Measurements from ENCODE around the gene FAM131B.

FAM131B gene

DNA sequence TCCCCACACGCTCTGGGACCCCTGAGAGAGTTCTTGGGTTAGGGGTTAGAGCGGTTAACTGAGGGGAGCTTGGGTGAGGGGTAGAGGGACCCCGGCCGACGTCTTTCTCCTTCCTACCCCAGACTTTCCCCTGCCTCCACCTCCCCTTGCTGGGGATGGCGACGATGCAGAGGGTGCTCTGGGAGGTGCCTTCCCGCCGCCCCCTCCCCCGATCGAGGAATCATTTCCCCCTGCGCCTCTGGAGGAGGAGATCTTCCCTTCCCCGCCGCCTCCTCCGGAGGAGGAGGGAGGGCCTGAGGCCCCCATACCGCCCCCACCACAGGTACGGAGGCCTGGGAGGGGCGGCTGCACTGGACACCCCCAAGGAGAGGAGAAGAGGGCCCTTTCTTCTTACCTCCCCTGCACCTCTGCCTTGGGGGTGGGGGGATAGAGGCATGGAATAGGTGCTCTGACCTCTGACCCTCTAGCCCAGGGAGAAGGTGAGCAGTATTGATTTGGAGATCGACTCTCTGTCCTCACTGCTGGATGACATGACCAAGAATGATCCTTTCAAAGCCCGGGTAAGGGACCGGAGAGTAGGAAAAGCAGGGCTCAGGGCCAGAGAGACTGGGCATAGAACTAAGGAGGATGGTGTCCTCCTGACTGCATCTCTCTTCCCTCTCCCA, 19.7 kb upstream of the FAM131B start:
- no peak for DNase-seq

DNA sequence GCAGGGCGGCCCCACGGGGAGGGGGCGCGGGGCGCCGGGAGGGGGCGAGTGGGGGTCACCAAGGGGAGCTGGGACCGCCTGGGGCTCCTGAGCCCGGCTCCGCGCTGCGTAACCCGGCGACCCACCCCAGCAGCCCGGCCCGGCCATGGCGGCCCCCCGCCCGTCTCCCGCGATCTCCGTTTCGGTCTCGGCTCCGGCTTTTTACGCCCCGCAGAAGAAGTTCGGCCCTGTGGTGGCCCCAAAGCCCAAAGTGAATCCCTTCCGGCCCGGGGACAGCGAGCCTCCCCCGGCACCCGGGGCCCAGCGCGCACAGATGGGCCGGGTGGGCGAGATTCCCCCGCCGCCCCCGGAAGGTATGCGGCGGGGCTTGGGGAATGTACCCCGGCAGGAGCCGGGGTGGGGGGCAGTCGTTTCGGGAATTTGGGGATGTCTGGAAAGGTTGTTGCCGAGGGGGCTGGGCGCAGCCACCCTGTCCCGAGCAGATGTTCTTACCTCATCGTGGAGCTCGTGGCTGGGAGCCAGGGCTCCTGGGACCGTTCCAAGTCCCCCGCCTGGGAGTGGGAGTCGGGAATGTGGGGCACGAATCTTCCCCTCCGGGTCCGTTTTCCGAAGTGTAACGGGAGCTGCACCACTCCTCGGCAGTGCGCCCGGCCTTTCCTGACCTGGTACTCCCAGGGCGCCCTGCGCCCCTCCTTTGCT, 19.1 kb upstream of the FAM131B start:
- DNase-seq = no peak

DNA sequence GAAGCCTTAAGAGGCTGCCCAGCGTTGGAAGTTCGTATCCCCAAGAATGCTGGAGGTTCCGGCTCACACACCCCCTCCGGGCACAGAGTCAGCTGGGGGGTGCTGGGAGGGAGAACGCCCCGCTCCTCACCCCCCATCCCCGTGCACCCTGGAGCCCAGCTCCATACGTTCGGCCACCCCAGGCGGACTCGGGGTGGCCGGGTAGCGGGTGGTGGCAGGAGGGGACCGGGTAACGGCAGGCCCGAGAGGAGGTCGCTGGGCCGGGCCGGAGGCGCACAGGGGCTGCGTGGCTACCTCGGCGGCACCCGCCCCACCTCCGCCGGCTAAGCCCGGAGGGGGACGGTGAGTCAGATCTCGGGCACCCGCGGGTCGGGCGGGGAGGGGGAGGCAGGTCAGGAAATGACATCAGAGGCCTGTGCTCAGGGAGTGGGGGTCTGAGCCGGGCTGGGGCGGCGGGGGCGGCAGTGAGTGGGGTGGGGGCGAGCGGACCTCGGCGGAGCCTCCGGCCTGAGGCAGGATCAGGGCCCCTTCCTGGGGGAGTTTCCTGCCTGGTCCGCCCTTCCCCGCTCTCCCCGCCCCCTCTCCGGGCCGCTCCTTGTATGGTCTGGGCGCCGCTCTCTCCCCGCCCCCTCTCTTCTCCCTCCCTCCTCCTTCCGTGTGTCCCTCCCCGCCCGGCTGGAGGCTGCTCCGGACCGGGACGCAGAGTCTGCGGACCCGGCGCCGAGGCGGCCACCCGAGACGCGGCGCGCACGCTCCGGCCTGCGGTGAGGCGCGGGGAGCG, 18.3 kb upstream of the FAM131B start, which contains the start of gene ZYX:
Gene ZYX (plus strand): TSS at position 700 of the 781 bp plus-strand sequence. CDS start 227 bp downstream, outside the sequence.
- peak; percentile 89 for DNase-seq

DNA sequence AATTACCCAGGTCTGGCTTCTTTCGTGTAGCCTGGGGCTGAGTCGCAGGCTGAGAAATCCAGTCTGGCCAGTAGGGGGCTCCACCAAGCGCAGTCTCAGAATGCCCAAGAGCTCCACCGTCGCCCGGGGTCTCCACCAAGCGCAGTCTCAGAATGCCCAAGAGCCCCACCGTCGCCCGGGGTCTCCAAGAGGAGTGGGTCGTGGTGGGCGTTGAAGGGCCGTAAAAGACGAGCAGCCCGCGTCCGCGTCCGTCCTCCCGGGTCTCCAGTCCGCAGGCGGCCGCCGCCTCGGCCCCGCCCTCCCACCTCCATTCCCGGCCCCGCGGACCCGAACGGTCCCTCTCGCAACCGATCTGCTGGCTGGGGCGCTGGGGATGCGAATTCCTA, 17.7 kb upstream of the FAM131B start:
- peak; percentile 90 for DNase-seq

DNA sequence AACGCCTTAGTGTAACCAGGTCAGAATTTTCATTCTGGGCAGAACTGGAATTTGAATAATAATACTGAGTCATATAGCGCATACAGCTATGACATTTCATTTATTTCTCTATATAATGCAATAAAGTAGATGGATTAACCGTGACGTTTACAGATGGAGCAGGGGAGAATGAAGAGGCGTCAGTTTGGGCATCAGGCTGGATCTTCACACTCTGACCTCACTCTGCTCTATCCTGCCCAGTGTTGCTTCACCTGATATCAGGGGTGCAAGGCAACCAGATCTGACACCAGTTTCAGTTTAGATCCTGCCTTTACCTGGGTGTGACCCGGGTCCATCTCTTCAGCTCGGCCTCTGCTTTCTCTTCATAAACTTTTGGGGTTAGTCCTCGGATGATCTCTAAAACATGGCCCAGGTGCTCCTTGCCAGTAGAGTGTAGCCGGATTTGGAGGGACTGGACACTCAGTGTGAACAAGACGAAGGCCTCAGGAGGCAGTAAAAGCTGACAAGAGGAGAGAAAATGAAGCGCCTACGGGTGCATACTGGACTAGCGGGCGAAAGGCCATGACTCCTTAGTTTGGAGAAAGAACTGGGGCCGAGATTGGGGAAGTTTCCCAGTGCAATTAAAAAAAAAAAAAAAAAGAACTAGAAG, 17.2 kb upstream of the FAM131B start:
- peak; percentile 30 for DNase-seq

DNA sequence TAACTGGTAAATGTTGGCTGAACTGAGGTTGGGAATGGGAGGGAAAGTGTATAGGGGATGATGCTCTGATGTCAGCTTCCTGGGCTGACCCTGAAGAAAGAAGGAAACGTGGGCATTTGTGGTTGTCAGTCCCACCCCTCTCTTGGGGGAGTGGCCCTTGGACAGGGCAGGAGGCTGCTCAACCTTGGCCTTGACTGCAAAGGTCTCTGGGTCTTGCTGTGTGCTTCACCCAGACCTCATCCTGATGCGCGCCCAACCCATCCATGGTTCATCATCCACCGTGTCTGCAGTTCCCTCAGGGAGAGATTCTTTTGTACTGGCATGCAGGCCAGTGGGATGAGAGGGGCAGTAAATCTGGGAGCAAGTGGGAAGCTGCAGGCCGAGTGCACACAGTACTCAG, 13.9 kb upstream of the FAM131B start:
- DNase-seq = no peak

DNA sequence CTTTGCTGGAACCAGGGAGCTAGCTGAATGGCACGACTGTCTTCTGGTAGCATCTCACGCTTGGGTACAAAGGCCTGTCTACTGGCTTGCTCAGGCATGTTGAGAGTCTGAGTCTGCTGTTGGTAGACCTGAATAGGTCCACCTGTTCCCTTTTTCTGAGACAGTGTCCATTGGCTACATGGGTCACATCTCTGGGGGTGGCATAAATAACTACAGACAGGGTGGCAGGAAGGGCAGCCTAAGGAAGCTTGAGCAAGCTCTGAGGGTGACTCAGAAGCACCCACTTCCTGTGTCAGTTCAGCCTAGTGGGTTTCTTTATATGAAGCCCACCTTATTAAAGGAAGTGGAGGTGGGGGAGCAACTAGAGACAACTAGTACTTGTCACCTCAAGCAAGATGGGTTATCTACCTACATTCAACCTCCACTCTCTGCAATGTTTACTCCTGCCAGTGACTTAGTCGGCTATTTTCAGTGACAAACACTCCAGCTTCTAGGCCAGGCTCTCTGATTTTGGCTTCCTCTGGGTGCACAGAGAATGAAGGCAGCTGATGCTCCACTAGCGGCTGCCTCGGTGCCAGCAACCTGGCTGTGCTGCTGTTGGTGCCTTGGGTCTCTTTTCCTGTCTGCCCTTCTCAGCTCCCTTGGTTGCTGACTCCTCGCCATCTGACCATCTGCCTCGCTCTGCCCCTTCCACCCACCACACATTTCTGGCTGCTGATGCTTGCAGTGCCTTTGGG, 13.0 kb upstream of the FAM131B start:
- peak; percentile 66 for DNase-seq

DNA sequence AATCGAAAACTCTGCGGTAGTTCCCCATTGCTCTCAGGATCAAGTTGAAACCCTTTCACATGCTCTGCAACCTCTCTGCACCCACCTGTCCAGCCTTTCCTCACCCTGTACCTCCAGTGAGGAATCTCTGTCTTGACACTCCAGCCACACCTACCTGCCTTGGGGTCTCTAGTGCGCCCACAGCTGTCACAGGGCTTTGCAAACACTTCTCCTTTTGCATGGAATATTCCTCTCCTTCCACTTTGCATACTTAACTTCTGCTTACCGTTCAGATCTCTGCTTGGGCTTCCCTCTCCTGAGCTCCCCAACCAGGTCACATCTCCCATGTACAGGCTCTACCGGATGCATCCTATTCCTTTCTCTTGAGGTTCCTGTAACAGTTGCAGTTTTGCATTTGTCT, 12.0 kb upstream of the FAM131B start:
- DNase-seq = no peak

DNA sequence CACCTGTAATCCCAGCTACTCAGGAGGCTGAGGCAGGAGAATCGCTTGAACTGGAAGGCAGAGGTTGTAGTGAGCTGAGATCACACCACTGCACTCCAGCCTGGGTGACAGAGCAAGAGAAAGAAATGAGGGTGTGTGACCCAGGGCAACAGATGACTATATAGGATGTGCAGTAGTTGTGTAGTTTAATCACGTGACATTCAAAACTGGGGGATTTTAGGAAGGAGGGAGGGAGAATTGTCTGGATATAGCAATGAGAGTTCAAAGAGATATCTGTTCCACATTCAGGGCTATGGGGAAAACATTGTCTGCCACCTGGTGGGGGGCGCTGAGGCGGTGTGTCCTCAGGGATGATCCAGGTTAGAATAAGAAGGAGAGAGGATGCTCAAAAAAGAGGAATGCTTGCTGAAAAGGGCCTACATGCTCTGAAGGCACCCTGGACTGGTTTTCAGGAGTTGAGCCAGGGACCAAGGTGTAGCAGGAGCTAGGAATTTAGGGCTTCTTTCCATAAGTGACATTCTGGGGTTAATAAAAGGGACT, 10.8 kb upstream of the FAM131B start:
- DNase-seq = no peak

DNA sequence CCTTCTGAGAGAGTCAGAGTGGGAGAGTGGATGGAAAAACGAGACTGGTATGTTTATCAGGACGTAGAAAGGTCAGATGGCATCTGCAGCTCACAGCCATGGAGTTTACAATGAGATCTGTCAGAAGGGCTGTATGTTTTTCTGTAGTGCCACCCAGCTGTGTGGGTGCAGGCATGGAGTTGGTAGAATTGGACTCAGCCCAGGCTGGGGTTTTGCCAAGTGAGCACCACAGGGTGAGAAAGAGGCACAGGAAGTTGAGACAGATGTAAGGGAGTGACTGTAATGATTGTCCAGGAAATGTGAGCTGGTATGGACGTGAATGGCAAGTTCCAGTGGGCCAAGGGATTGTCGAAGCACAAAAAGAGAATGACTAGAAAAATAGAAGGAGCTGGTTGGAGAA, 9.6 kb upstream of the FAM131B start:
- peak; percentile 56 for DNase-seq

DNA sequence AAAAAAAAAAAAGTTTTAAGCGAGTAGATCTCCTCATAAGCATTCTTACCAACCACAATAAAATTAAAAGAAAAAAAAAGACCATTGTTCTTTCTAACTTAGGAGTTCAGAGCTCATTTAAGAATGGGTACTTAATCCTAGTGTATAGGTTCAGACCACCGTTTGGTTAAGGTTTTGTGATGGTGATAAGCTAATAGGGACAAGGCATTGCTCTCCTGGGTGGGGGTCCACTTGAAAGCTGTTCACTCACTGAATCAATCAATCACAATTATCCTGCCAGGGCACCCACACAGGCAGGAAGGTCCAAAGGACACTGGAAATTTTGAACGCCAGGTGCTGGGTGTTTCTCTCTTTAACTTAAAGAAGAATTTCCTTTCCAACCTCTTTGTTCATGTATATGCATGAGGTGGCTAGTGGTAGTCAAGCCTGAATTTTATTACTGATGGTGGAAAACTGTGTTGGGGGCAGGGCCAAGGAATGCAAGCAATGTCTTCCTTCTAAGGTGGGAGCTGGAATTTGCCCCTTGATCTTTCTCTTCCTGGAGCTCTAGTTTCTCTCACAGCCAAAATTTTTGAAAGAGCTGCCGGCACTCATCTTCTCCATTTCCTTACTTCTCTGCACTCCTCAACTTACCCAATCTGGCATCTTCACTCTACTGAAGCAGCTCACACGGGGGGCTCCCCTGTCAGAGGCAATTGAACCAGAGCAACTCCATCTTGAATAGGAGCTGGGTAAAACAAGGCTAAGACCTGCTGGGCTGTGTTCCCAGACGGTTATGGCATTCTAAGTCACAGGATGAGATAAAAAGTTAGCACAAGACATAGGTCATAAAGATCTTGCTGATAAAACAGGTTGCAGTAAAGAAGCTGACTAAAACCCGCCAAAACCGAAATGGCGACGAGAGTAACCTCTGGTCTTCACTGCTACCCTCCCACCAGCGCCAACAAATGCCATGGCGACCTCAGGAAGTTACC, 7.5 kb upstream of the FAM131B start:
- DNase-seq = no peak

DNA sequence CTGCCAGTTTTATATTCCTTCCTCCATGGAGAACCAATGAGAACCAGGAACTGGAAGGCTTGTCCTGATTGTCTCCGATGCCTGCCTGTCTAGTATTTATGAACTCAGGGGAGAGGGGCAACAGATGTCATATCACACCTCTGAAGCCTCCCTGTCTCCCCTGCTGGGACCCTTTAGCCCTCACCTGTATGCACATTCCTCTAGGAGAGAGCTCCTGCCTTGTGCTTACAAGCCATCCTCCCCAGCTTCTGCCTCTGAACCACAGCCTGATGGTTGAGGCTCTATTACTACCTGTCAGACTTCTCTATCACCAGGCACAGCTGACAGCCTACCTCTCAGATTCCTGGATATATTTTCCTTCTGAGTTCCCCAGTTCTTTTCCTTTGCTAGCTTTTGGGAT, 5.9 kb upstream of the FAM131B start:
- no peak for DNase-seq

DNA sequence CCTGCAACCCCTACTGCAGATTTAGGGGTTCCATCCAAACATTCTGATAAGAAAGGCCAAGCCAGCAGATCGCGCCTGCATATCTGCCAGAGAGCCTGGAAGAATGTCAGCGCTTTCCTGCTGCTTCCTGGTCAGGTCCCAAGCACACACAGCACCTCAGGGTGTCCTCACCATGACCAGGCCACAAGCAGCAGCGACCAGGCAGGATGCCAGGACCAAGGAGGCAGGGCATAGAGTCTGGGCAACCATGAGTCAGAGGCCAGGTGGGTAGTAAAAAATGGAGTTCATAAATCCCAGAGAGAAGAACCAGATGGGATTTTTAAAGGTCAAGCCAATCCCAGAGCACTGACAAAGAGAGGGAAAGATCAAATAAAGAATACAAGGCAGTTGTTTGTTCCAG, 5.5 kb upstream of the FAM131B start:
- DNase-seq = no peak

DNA sequence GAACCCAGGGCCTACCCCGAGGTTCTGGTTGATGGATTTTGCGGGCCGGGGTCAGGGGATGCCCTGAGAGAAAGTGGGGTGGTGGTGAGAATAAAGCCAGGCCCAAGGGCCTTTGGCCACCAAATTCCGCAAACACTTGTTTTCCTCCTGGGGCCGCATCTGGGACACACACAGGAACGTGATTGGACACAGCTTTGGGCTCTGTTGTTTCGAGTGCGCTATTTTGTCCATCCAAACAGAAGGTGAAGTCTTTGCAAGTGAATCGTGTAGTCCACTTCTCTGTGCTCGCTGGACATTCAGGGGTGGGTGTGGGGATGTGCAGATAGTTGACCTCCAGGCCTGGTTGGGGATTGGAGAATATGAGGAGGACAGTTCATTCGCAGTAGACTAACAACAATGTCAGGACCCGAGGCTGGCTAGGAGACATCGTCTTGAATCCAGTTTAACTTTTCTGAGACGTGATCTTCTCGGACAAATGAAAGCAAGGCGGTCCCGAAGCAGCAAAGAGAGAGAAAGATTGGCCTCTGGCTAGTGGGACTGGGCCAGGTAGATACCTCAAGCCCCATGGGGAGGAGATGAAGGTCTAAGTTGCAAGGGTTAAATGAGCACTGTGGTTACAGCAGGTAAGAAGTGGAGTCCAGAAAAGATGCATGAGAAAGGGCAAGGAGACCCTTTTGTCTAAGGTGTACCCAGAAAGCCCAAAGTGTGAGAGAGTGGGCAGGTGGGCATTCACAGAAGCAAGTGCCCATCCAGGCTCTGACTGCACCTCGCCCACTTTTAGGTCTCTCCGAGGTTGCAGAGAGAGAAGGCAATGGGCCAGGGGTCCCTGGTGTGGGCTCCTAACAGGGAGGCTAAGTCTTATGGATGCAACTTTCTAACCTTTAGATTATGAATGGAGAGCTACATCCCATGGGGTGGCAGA, 764 bp upstream of the FAM131B start:
- DNase-seq = no peak

DNA sequence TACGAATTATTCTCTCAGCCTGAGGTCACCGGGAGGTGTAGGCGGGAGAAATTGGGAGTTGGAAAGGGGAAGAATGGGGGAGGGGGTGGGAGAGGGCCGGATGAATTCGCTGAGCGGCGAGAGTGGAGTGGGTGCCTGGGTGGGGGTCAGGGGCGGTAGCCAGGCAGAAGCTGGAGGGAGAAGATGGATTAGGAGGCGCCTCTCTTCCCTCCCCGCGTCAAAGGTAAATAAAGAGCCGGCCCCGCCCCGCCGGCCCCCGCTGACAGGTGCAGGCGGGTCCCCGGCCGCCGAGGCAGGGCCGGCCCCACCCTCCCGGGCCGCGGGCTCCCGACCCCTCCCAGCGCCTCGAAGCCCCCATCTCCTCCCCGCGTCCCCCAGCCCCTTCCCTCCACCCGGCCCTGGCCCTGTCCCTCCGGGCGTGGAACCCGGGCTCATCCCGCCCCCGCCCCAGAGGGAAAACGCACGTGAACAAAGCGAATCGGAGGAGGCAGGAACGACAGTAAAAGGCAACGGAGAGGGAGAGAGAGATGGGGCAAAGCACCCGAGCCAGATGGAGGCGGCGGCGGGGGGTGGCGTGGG, 872 bp downstream of the FAM131B start:
- no peak for DNase-seq

DNA sequence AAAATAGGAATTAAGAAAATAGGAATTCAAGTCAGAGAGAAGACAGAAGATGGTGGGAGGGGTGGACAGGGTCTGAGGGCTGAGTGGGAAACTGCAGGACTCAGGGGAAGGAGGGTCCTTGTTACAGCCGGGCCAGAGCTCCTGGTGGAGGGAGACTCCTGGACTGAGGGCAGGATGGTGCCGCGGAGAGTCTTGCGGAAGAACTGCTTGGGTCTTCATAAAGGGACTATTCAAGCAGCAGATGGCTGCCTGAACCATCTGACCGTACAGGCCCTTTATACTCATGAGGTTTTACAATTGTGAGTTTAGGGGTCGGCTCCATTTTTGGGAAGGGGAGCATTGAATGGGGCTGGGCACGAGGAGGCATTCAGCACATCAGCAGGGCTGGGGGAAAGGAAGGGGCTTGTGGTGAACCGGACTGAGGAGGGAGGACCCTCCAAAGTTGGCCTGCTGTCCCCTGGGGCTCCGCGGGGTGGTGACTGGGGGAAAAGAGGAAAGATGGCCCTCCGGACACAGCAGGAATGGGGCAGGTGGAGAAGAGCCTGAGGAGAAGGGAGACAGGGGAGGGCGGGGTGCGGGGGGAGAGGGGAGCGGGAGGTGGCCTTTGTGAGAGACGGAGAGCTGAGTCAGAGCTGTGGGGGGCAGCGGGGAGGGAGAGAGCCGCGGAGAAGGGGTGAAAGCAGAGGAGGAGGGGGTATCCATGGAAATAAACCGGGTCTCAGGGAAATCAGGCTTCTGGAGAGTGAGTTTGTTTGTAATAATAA, 1.5 kb downstream of the FAM131B start:
- DNase-seq = no peak

DNA sequence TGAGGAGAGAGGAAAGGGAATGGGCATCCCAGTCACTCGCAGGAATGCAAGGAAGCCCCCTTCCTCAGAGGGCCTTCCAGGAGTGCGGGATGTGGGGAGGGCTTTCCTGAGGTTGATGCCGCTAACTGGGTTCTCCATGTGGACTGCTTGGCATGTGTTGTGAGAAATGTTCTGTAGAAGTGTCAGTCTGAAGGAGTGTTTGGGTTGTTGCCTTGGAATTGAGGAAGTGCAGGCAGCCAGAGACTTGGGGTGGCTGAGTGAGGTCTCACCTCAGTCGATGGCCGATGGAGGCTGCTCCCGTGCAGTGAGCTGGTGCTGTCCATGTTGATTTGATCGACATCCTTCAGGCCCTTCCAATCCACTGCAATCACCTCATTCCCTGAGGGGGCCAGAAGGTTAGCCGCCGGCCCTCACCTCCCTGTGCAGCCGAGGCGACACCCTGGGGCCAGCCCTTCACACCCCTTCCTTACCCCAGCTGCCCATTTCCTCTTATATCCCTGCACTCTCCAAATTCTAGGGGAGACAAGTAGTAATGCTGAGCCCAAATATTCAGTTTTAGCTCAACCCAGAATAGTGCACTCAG, 2.7 kb downstream of the FAM131B start:
- DNase-seq = no peak

DNA sequence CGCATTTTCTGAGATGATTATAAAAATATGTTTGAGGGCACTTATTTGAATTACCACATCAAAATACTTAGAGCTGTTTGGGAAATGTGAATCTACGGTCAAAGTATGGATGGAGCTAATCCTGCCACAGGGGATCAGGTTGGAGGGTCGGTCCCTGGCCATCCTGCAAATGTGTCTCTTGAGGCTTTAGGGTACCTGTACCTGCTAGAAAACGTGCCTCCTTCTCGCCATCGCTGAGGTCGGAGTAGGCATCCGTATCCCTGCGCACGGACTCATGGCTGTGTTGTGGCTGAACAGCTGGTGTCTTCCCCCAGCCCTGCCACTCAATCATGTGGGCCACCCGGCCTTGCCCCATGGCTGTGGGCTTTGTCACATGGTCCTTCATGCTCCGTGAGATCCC, 3.9 kb downstream of the FAM131B start:
- no peak for DNase-seq

All from CD4-positive, alpha-beta T cell treated with Interleukin-12 subunit alpha and Interleukin-12 subunit beta, for 1 hour (primary cell).